D341Med (cell line): ENCODE measurements around the gene SLC7A1.
A peak's percentile ranks its signal among the peaks of the same experiment; 100 is the strongest.

Source experiments
- DNase-seq: peaks from one replicate; pipeline ENCODE4 v3.0.0; 2012; ENCODE audit warnings: low spot score

The SLC7A1 gene

DNA sequence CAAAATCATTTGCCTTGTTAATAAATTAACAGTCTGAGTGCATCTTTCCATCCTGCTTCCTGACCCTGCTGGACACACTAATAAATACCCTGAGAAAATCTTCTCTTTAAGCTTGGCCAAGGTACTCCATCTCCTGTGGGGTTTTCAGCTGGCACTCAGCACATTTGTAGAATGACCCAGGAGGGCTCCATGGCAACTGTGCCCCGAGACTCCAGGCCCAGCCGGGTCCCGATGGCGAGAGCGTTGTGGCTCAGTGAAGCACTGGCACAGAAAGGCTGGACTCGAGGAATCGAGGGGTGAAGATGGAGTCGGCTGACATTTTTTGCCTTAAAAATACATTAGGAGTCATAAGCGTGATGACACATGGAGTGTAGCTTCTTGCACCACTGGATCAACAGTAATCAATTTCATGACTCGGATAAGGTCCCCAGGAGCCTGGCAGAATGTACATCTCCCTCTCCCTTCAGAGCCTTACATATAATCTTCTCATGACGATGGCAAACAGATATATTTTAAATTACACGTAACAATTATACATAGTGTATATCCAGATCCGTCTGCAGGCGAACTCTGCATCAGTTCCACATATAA is 85.4 kb downstream of the SLC7A1 start:
- no peak for DNase-seq

DNA sequence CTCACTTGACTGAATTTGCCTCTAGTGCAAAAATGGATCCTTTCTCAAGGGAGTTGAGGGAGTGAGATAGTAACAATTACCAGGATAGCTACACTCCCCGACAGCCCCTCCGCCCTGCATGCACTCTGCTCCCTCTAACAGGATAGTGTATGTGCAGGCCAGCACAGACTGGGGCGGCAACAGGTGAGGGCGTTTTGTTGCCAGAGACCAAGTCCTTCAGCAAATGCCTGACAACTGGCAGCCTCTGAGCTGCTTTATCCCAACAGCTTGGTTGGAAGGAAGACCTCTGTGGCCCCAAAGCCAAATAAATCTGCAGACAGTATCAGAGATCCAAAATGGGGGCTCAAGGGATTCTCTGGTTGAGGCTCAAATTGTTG is 86.6 kb downstream of the SLC7A1 start:
- no peak for DNase-seq

DNA sequence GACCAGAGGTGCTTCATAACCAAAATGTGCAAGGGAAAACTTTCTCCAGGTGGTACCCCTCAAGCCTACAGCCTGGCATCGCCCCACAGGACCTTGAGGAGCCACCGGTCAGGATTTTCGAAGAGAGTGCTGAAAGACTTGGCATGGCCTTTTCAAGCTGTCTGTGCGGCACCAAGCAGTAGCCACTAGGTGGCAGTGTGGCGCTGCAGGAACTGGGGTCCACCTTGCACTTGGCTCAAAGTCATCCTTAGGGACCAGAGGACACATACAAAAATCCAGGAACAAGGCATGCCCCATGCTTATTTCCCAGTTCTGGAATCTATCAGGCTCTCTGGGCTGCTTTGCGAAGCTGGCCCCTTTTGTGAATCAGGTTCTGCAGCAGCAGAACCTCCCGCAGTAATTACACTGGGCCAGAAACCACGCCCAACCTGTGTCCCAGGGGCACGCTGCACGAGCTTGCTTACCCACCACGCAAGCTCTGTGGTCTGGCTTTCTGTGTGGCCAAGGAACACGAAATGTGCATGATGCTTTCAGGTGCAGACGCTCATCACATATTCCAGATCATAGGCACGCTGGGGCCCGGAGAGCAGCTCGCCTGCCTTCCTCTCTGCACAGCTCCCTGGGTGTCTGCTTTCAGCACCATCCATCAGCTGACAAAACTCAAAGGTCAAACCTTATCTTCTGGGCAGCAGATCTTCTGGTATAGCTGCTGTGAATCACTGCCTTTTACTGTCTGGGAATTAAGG is 87.2 kb downstream of the SLC7A1 start:
- peak; percentile 83 for DNase-seq

DNA sequence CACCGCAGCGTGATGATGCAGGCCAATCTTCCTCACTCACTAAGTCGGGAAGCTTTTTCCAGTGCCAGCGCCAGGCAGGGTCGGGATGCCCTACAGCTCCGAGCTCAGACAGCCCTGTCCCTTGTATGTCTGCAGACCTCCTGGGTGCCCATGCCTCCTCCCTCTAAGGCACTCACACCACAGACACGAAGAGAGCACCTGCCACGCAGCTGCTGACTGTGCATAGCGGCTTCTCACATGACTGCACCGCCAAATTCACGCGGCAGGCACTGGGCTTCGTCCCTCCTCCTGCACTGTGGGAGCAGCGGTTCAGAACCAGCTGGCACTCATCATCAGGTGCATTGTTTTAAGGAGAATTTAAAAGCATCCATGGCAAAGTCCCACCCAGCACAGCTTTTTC is 88.1 kb downstream of the SLC7A1 start:
- no peak for DNase-seq

DNA sequence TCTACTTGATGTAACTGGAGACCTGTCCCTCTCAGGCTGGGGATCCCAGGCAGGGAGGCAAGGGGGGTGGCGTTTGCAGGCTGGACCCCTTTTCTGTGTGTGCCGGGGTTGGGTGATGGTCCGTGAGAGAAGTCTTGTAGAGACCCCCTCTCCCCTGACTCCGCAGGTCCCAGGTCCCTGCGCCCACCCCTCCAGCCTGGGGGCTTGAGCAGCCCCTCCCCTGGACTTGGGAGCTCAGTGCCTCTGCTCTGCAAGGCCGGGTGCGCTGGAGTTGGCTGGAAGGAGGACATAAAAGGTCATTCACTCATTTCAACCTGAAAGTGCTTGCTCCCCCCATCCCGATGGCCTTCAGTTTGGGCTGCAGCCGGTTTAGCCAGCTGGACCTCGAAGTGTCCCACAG is 89.5 kb downstream of the SLC7A1 start:
- no peak for DNase-seq

DNA sequence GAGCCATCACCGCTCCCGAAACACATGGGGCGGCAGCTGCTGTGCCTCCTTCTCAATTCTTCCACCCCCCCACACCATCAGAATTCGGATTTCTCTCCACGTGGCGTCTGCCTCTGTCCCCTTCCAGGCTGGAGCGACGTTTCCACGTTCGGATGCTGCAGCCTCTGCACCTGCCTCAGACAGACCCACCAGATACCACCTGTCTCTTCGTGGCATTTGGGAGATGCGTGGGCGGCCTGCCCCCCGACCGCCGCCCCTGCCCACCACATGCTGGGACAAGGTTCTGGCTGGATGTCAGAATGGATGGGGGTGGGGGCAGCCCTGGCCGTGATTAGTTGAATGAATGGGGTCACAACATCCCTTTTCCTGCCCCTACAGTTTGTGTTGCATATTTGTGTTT is 90.0 kb downstream of the SLC7A1 start:
- DNase-seq, result no peak

DNA sequence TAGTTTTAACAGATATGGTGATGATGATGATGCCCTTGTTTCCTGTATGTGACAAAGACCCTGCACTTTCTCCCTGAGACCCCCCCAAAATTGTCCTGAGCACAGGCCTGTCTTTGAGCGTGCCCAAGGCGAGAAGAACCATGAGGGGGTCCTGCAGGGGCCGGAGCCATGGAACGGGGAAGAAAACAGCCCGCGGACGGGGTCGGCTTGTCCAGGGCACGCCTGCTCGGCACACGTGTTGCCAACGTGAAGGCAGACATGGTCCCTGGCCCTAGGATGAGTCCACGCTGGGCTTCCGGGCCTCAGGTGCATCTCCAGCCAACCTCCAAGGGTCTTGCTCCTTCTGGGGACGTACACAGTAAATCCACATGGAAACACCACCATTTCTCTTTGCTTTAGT is 90.8 kb downstream of the SLC7A1 start:
- no peak for DNase-seq

DNA sequence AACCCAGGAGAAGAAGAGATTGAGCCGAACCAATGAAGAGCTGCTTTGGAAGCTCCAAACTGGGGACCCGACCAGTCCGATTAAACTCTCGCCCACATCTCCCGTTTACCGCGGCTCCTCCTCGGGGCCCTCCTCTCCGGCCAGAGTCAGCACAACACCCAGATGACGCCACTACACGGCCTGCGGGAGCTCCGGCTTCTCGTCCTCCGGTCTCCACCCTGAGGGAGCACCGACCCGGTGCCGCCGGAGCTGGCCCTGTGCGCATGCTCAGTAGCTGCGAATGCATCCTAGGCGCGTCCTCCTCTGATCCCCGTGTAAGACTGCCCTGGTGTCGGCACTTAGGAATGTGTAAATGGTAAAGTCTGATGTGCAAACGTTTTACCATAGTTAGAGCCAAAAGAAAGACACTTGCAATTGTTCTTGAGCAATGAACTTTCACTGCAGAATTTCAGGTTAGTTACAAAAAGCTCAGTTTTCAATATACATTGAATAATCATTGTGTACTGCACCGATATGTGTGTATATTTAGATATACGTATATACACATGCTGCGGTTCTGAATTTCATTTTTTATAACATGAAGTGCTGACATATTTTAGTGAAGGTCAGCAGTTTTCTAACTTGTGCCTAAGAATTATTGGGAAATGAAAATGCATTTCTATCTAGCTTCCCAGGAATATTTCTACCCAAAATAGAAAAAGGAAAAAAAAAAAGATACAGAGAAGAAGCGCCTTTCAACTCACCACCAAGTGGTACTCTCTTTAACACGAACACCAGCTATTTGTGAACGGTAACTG is 92.2 kb downstream of the SLC7A1 start:
- DNase-seq, result no peak

DNA sequence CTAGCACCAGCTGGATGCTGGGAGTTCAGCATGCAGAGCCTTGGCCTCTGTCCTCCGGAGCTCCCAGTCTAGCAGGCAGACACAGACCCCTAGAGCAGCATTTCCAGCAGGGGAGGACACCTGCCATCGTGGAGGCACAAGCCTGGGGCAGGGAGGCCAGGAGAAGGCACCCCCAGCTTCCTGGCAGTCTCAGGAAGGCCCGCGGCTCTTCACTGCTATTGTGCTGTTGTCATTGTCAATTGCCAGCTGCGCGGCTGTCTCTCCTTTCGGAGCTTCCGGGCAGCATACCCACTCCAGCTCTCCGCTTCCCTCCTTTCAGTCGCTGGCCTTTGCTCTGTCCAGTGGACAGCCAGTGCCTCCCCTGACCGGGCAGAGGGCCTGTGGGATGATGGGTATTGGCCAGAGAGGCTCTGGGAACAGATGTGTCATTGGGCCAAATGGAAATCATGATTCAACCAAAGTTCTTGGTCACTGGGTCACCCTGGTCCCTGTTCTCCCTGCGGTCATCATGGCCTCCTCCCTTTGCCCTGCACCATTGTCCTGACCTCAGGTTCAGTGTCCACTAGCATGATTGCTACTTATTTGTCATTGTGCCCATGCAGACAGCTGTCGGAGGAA is 93.0 kb downstream of the SLC7A1 start:
- DNase-seq, result no peak

DNA sequence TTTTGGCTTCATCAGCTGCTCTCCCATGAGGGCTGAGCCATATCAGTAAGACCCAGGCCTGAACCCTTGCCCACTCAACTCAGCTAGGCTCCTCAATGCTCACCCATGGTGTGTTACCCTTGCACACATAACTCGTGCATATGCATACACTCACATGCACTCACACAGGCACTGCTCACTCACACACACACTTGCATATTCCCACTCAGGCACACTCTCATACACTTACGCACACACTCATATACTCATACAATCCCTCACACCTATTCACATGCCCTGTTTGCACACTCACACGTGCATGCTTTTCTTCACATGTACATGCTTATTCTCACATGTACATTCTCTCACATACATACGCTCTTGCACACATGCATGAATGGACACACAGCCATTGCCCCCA is 93.8 kb downstream of the SLC7A1 start:
- no peak for DNase-seq

DNA sequence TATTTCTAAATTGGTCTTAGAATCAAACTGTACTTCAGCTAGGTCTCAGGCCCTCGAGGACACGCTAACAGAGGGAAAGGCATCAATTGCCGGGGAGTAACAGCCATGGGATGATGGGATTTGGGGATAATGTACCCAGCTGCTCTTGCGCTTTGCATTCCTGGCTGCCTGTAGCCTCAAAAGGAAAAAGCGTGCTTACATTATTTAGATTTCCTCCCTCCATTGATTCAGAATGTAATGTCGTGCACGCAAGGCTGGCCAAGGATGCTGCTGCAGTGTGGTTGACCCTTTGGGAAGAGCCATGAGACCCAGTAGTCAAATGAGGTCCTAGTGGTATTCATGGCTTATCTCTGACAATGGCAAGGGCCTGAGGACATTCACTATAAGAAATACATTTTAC is 95.1 kb downstream of the SLC7A1 start:
- DNase-seq, result no peak

DNA sequence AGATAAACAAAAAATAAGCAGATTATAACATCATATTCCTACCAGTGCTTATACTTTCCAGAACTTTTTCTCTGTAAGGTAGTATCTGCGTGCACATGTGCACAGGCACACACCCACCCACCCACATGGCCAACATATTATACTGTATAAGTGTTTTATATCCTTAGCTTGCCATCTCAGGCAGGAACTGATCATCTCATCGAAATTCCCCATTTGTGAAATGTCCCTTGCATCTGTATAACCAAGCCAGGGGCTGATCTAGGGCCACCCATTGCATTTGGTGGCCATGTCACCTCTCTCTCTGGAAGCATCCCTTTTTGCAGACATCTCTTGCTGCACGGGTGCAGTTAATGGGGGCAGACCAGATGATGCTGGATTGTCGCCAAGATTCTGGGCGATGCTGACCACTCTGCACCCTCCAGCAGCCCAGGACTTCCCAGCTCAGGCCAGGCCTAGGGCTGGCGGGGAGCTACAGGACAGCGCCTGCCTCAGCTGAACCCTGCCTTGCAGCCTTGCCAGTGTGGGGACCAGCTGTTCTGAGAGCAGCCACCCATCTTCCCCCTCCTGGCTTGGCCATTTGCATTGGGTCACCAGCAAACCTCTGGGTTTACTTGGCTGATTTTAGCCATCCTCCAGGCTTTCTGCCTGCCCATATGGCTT is 95.9 kb downstream of the SLC7A1 start:
- DNase-seq, result no peak

DNA sequence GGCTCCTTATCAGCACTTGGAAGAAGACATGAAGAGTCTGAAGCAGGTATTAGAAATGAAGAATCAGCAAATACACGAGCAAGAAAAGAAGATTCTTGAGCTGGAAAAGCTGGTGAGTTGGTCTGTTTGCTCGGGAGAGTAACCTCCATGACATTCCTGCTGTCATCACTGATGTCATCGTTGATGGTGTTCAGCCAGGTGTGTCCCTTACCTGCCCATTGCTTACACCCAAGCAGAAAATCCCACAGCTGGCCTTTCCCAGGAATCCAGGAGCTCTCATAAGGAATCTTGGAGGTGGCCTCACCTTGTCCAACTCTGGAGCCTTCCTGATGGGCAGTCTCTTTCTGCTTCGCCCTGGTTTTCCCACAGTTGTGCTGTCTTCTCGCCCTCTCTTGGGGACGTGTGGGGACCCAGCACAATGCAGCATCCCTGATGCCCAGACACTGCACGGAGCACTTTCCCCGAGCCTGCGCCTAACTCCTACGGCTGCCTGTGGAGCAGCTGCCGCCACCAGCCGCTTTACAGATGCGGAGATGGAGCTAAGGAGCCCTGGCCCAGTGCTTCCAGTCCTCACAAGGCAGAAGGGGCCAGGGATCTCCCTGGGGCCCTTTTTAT is 97.0 kb downstream of the SLC7A1 start:
- no peak for DNase-seq

DNA sequence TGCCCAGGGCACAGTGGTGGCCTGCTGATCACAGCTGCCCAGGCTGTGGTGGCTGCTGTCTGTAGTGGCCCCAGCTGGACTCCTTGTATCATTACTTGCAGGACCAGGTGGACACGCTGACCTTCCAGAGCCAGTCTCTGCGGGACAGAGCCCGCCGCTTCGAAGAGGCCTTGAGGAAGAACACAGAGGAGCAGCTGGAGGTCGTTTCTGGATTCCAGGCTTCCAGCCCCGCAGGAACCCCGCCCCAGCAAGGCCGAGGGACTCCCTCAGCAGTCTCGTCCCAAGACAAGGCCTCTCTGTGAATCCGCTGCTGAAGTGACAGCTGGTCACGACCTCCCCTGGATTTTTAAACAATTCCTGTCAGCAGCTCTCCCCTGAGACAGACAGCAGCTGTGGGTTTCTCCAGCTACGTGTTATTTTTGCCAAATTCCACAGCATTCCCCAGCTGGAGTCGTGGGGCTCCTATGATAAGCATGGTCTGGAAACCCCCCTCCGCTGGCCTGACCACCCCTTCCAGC is 98.3 kb downstream of the SLC7A1 start:
- DNase-seq, result no peak

DNA sequence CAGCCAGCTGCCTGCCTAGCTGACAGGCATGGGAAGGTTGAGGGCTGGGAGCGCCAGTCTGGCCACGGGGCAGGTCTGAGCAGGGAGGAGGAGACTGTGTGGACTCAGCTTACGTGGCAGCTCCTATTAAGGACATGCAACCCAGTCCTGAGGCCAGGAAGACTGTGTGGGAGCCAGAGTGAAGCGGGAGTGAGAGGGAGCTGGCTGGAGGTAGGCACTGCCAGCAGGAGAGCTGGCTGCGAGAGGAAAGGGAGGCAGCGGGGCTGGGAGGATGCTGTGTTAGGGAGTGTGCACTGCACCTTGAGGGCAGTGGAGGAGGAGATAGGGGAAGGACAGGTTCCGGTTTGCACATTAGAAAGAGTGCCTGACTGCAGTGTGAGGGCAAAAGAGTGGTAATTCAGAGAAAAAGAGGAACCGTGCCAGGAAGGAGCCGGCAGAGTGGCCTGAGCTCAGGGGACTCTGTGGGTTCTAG is 99.2 kb downstream of the SLC7A1 start:
- no peak for DNase-seq

DNA sequence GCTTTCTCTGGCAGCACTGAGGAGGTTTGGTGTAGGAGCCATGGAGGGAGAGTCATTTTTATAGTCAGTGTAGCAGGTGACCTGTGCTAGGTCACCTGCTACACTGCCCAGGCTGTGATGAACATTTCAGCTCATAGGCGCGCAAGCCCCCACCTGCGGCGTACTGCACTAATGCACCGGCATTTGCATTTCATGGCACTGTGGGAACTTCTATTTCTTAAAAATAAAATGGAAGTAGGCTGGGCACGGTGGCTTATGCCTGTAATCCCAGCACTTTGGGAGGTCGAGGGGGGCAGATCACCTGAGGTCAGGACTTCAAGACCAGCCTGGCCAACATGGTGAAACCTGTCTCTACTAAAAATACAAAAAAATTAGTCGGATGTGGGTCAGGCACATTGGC is 101.0 kb downstream of the SLC7A1 start:
- no peak for DNase-seq

DNA sequence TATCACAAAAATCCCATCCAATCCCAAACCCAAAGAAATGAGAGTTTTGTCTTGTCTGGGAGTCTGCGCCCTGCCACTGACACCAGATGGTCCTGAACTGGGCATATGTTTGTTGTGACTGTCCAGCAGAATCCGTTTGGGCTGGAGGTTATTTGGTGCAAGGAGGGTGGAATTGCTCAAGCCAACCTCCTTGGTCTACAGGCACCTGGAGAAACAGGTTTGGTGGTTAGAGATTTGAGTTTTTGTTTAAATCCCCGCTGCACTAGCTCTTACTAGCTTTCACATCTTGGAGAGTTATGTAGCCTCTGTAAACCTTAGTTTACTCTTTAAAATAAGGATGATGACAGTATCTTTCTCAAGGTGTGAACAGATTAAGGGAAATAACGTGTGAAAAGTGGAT is 101.7 kb downstream of the SLC7A1 start:
- DNase-seq, result no peak

DNA sequence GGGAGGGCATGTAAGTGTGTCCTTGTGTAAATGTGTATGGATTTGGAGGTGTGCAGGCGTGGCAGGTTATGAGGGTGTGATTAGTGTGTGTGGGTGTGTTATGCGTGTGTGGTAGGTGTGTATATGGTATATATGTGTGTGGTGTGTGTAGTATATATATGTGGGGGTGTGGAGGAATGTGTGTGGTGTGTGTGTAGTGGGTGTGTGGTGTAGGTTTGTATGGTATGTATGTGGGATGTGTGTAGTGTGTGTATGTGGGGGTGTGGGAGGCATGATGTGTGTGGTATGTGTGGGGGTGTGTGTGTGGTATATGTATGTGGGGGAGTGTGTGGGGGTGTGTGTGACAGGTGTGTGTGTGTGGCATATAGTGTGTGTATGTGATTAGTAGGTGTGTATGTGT is 104.2 kb downstream of the SLC7A1 start:
- no peak for DNase-seq

DNA sequence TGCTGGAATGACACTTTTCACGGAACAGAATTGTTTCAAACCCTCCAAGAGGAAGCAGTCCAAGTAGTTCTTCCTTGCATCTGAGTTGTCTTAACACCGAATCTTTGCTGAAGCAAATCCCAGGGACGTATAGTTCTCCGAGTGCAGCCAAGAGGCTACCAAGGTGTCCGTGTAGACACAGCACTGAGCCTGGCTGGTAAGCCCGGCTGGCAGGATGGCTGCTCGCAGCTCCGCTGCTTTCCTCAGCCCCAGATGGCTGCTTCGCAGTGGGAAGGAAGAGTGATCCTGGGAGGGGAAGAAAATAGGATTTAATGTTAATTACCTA is 105.0 kb downstream of the SLC7A1 start:
- no peak for DNase-seq

DNA sequence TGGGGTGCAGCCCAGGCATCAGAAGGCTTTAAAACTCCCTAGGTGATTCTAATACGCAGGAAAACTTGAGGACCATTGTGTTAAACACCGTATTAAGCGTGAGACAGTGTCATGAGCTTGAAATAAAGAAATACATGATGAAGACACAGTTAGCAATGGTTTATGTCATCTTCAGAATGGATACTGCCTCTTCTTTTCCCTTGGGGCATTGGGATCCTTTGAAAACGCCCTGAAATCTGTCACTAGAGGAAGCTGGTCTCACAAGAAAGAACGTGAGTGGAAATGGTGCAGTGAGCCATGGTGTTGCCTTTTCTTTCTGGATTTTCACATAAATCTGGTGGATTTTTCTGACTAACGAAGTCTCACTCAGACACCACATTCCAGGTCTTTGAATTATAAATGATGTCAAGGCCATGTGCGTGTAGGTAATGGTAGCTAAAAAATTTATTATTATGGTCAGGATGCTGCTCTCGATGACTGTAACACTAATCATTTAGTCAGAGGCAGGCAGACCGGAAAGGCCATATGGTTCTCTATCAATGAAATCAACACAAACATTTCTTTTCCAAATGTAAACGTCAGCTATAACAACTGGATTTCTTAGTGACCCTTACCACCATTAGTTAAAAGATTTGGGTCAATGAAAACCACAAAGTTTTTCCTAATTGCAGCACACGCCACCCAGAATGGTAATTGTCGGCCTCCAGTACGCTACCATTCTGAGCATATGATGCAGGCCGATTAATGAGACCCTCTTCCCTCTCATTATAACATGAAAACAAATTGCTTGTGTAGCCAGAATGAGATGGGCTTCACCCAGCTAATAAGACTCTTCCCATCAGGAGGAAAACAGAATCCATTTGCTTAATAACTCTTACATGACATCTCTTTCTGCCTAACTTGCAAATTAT is 105.6 kb downstream of the SLC7A1 start:
- no peak for DNase-seq
